Liver (tissue), 9 donors: ENCODE results near the gene C10orf105. TPM values are rescaled to one million over a fixed set of nuclear protein-coding genes. Genes with fewer than 3 reads are reported as not detected.

ENCODE experiments used
- DNase-seq: peaks from one replicate; pipeline ENCODE4 v3.0.0-alpha.2; 2017; ENCODE audit warnings: low spot score
- H3K27ac ChIP-seq, 2 donors: one replicate each; pipeline ENCODE4 v1.7.0; 2013; ENCODE audit warnings: inconsistent platforms in 2 of 2, low read length in 2 of 2, control low read depth in 1 of 2, low read depth in 1 of 2, mild to moderate bottlenecking in 1 of 2
- H3K27me3 ChIP-seq, 4 donors: one replicate each; pipeline versions ENCODE4 v1.6.1 to v1.7.0; 2013; ENCODE audit warnings: low read length in 3 of 4, inconsistent platforms in 1 of 4, mild to moderate bottlenecking in 1 of 4, moderate library complexity in 1 of 4; ENCODE audit not compliant: control insufficient read depth in 4 of 4, insufficient read depth in 4 of 4
- H3K36me3 ChIP-seq, 4 donors: one replicate each; pipeline versions ENCODE4 v1.6.1 to v1.7.0; 2013; ENCODE audit warnings: low read length in 3 of 4, mild to moderate bottlenecking in 3 of 4, low read depth in 1 of 4, moderate library complexity in 1 of 4; ENCODE audit not compliant: control insufficient read depth in 4 of 4, insufficient read depth in 3 of 4
- H3K4me1 ChIP-seq, 4 donors: one replicate each; pipeline versions ENCODE4 v1.6.1 to v1.7.0; 2013; ENCODE audit warnings: low read length in 3 of 4, mild to moderate bottlenecking in 3 of 4, moderate library complexity in 1 of 4; ENCODE audit not compliant: control insufficient read depth in 4 of 4, insufficient read depth in 4 of 4
- H3K4me3 ChIP-seq, 3 donors: one replicate each; pipeline versions ENCODE4 v1.6.1 to v1.7.0; 2013; ENCODE audit warnings: low read length in 3 of 3, control low read depth in 1 of 3, low read depth in 1 of 3, mild to moderate bottlenecking in 1 of 3
- H3K9ac ChIP-seq, 2 donors: one replicate each; pipeline ENCODE4 v1.7.0; 2013; ENCODE audit warnings: low read length in 2 of 2, mild to moderate bottlenecking in 2 of 2, moderate library complexity in 2 of 2, control low read depth in 1 of 2, low read depth in 1 of 2
- H3K9me3 ChIP-seq, 4 donors: one replicate each; pipeline versions ENCODE4 v1.6.1 to v1.7.0; 2013; ENCODE audit warnings: low read length in 3 of 4; ENCODE audit not compliant: control insufficient read depth in 4 of 4
- ATF3 ChIP-seq: IDR thresholded peaks from 2 replicates; pipeline ENCODE4 v1.6.1; 2016; ENCODE audit warnings: antibody characterized with exemption
- EGR1 ChIP-seq, 2 donors: IDR thresholded peaks; 2 replicates each; pipeline ENCODE4 v1.6.1; 2016 to 2018; ENCODE audit warnings: antibody characterized with exemption in 2 of 2, low read depth in 2 of 2
- FOXA1 ChIP-seq: IDR thresholded peaks from 2 replicates; pipeline ENCODE4 v1.6.1; 2016; ENCODE audit warnings: antibody characterized with exemption
- FOXA2 ChIP-seq: IDR thresholded peaks from 2 replicates; pipeline ENCODE4 v1.6.1; 2016; ENCODE audit warnings: antibody characterized with exemption
- HNF4A ChIP-seq, 2 donors: conservative IDR thresholded peaks; 2 replicates each; pipeline ENCODE4 v1.6.1; 2016; ENCODE audit warnings: antibody characterized with exemption in 2 of 2, mild to moderate bottlenecking in 2 of 2
- HNF4G ChIP-seq: IDR thresholded peaks from 2 replicates; pipeline ENCODE4 v1.6.1; 2016; ENCODE audit warnings: antibody characterized with exemption
- JUND ChIP-seq, 2 donors: IDR thresholded peaks; 2 replicates each; pipeline ENCODE4 v1.6.1; 2016; ENCODE audit warnings: antibody characterized with exemption in 2 of 2
- MAX ChIP-seq: IDR thresholded peaks from 2 replicates; pipeline ENCODE4 v1.6.1; 2016; ENCODE audit warnings: antibody characterized with exemption
- NR2F2 ChIP-seq: IDR thresholded peaks from 2 replicates; pipeline ENCODE4 v1.6.1; 2016; ENCODE audit warnings: antibody characterized with exemption
- RAD21 ChIP-seq, 2 donors: IDR thresholded peaks; 2 replicates each; pipeline ENCODE4 v1.6.1; 2016; ENCODE audit warnings: antibody characterized with exemption in 2 of 2, mild to moderate bottlenecking in 2 of 2
- REST ChIP-seq: IDR thresholded peaks from 2 replicates; pipeline ENCODE4 v1.6.1; 2016; ENCODE audit warnings: antibody characterized with exemption, mild to moderate bottlenecking
- RXRA ChIP-seq, 2 donors: IDR thresholded peaks; 2 replicates each; pipeline ENCODE4 v1.6.1; 2017 to 2018; ENCODE audit warnings: antibody characterized with exemption in 2 of 2, mild to moderate bottlenecking in 1 of 2
- SP1 ChIP-seq: IDR thresholded peaks from 2 replicates; pipeline ENCODE4 v1.6.1; 2018; ENCODE audit warnings: antibody characterized with exemption, mild to moderate bottlenecking
- YY1 ChIP-seq: IDR thresholded peaks from 2 replicates; pipeline ENCODE4 v1.6.1; 2016; ENCODE audit warnings: antibody characterized with exemption, mild to moderate bottlenecking
- ZBTB33 ChIP-seq: IDR thresholded peaks from 2 replicates; pipeline ENCODE4 v1.6.1; 2016; ENCODE audit warnings: antibody characterized with exemption
- WGBS: extraction: QIAGEN DNeasy Blood & Tissue Kit; methylation state at CpG from one replicate; pipeline ENCODE4 v1.1.7; 2013; 5-methylcytosine and 5-hydroxymethylcytosine counted together
- polyA plus RNA-seq, 2 donors: library from polyadenylated mRNA; stranded (reverse) in 1 of 2; unstranded in 1 of 2; fragments of 200-250 nt in 1 of 2; fragments of >200 nt in 1 of 2; fragmentation: Nextera tagmentation in 1 of 2; extraction: Ambion mirVana in 1 of 2; gene quantifications; one replicate each; pipeline versions ENCODE4 v1.2.1 to v1.2.3, GENCODE V29; 2013 to 2015
- total RNA-seq, 2 donors: library from RNA; depleted of rRNA; stranded (reverse); fragments of >200 nt; gene quantifications; one replicate each; pipeline ENCODE4 v1.2.3, GENCODE V29; 2014
- donor health status: healthy.
- donor health status: healthy.
- donor health status: healthy.
- donor health status: healthy.
- donor health status: healthy.

C10orf105 gene
- total and polyA plus RNA-seq, 4 donors = under 0.01 to 0.07 TPM; not detected in 2

GRCh38 chr10:71741029-71741428 lies 21.5 kb upstream of the C10orf105 start:
- peaks cover 0 to 8% (median 0%) of the 10 kb centered on the region in 4 donors for H3K4me1 ChIP-seq

GRCh38 chr10:71740069-71740653 lies 20.6 kb upstream of the C10orf105 start:
- WGBS = 53% methylated on average over 9 of the region's 9 CpGs
- H3K27ac ChIP-seq = no peak overlapping the region

More at GRCh38 chr10:71741029-71741428, 21.5 kb upstream of the C10orf105 start:
- Histone ChIP-seq H3K9me3 (no peaks in the 10 kb centered on the region), H3K9ac (no peak overlapping the region), H3K4me3 (no peak overlapping the region), H3K27me3 (no peaks in the 10 kb centered on the region), H3K27ac (no peak overlapping the region), H3K36me3 (no peaks in the 10 kb centered on the region)
- TF ChIP-seq YY1 (no peak), FOXA2 (no peak), ZBTB33 (no peak), ATF3 (no peak), FOXA1 (no peak), RXRA (IDR thresholded peaks at IDR 0.05) (no peak), REST (no peak), RAD21 (IDR thresholded peaks at IDR 0.05) (no peak)
- DNase-seq = no peak
- 61% methylated on average over 4 of the region's 4 CpGs for WGBS

GRCh38 chr10:71739358-71739900 lies 19.9 kb upstream of the C10orf105 start:
- no peak for DNase-seq
- H3K27ac ChIP-seq = no peak overlapping the region
- no peaks in the 10 kb centered on the region for H3K9me3 ChIP-seq
- no peak overlapping the region for H3K4me3 ChIP-seq
- WGBS = 97% methylated on average over 8 of the region's 8 CpGs
- no peak overlapping the region for H3K9ac ChIP-seq
- no peaks in the 10 kb centered on the region for H3K27me3 ChIP-seq
- H3K4me1 ChIP-seq = peaks cover 0 to 4% (median 0%) of the 10 kb centered on the region in 4 donors
- no peaks in the 10 kb centered on the region for H3K36me3 ChIP-seq
- TF ChIP-seq RXRA (IDR thresholded peaks at IDR 0.05) = no peak
- TF ChIP-seq ATF3 = no peak
- no peak for TF ChIP-seq JUND (IDR thresholded peaks at IDR 0.05)
- TF ChIP-seq FOXA2 = no peak
- TF ChIP-seq EGR1 (IDR thresholded peaks at IDR 0.05; ENCODE audit: low read depth in 2 of 2) = no peak
- no peak for TF ChIP-seq MAX
- TF ChIP-seq SP1 = no peak
- TF ChIP-seq HNF4G = no peak
- TF ChIP-seq NR2F2 = no peak
- no peak for TF ChIP-seq RAD21 (IDR thresholded peaks at IDR 0.05)
- no peak for TF ChIP-seq HNF4A (conservative IDR thresholded peaks at IDR 0.05)
- TF ChIP-seq REST = no peak

More at GRCh38 chr10:71740069-71740653, 20.6 kb upstream of the C10orf105 start:
- H3K4me3 ChIP-seq = no peak overlapping the region
- no peaks in the 10 kb centered on the region for H3K27me3 ChIP-seq
- no peak for DNase-seq
- H3K9me3 ChIP-seq = no peaks in the 10 kb centered on the region
- peaks cover 0 to 4% (median 0%) of the 10 kb centered on the region in 4 donors for H3K4me1 ChIP-seq
- H3K9ac ChIP-seq = no peak overlapping the region
- no peaks in the 10 kb centered on the region for H3K36me3 ChIP-seq
- no peak for TF ChIP-seq JUND (IDR thresholded peaks at IDR 0.05)
- TF ChIP-seq NR2F2 = peak; percentile 29
